OCI-LY3 (cell line): ENCODE data around the gene NPTN.

Experiments used
- H2AFZ ChIP-seq: fragments of 200-600, 300-600 bp; shearing (Covaris generic); 2 replicates; pipeline ENCODE4 v1.6.0; 2014; ENCODE audit warnings: antibody characterized with exemption, low read depth, low read length
- H3K27ac ChIP-seq: fragments of 200-600, 300-600 bp; sonication (generic); 2 replicates; pipeline ENCODE4 v1.5.1; 2014; ENCODE audit warnings: mild to moderate bottlenecking, low read length, moderate library complexity, mixed read lengths
- H3K27me3 ChIP-seq: fragments of 200-600, 300-600 bp; sonication (generic); 2 replicates; pipeline ENCODE4 v1.6.1; 2014; ENCODE audit warnings: low read depth, low read length, mixed read lengths
- H3K36me3 ChIP-seq: fragments of 200-600, 300-600 bp; sonication (generic); replicated peaks from 2 replicates; pipeline ENCODE3; 2014; ENCODE audit warnings: low read depth, low read length, mixed read lengths
- H3K4me1 ChIP-seq: fragments of 300-600, 200-600 bp; sonication (generic); 2 replicates; pipeline ENCODE4 v1.6.1; 2014; ENCODE audit warnings: low read length, mixed read lengths
- H3K4me2 ChIP-seq: fragments of 200-600, 300-600 bp; sonication (generic); 2 replicates; pipeline ENCODE4 v1.6.1; 2014; ENCODE audit warnings: low read length, mixed read lengths
- H3K4me3 ChIP-seq: fragments of 300-600, 200-600 bp; sonication (generic); 2 replicates; pipeline ENCODE4 v1.5.1; 2014; ENCODE audit warnings: antibody characterized with exemption, mild to moderate bottlenecking, low read length, moderate library complexity
- H3K79me2 ChIP-seq: fragments of 300-600, 200-600 bp; shearing (Covaris generic); 2 replicates; pipeline ENCODE4 v1.6.1; 2014; ENCODE audit warnings: mild to moderate bottlenecking, low read length, mixed read lengths
- H3K9ac ChIP-seq: fragments of 300-600, 200-600 bp; shearing (Covaris generic); 2 replicates; pipeline ENCODE4 v1.6.0; 2014; ENCODE audit warnings: mild to moderate bottlenecking, low read length, moderate library complexity
- H3K9me3 ChIP-seq: fragments of 200-600, 300-600 bp; shearing (Covaris generic); 2 replicates; pipeline ENCODE4 v1.6.1; 2014; ENCODE audit warnings: low read length, mixed read lengths; ENCODE audit not compliant: insufficient read depth
- H4K20me1 ChIP-seq: fragments of 200-600, 300-600 bp; sonication (generic); 2 replicates; pipeline ENCODE4 v1.6.1; 2016; ENCODE audit warnings: low read length, mixed read lengths; ENCODE audit not compliant: insufficient read depth
- EZH2phosphoT487 ChIP-seq: fragments of 200-600 bp; shearing (Covaris generic); IDR thresholded peaks from 2 replicates; pipeline ENCODE4 v1.6.1; 2018; ENCODE audit warnings: antibody characterized with exemption, mixed run types, low read depth
- TF ChIP-seq, protein P1 (sequence below): fragments of 200-600, 300-600 bp; sonication (generic); IDR thresholded peaks from 2 replicates; pipeline ENCODE4 v1.5.1; 2014; ENCODE audit warnings: antibody characterized with exemption, low read length, low read depth

Gene NPTN

DNA sequence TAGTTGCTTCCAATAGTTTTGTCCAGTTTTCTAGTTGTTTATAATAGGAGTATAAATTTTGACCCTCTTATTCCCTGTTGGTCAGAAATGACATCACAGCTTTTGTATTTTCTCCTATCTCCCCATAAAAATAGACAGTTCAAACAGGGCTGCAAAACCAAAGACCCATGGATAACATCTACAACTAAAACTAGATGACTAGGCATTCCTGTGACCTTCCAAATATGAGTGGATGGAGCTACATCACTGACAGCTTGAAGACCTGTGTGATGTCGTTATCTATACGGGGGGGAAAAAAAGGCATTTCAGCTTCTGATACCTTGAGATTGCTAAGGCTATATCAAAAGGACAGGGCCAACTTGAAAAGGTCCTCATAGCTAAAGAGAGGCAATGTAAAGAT, 105.6 kb downstream of the NPTN start:
- H3K4me1 ChIP-seq, result no peaks in the 10 kb centered on the region
- H3K4me3 ChIP-seq, result no peak overlapping the region
- H3K27me3 ChIP-seq, result no peaks in the 10 kb centered on the region
- H2AFZ ChIP-seq, result no peak overlapping the region
- no peak overlapping the region for H3K9ac ChIP-seq
- H3K79me2 ChIP-seq, result no peaks in the 10 kb centered on the region
- no peak overlapping the region for H3K4me2 ChIP-seq
- no peaks in the 10 kb centered on the region for H3K36me3 ChIP-seq
- no peaks in the 10 kb centered on the region for H3K9me3 ChIP-seq
- H3K27ac ChIP-seq, result no peak overlapping the region
- H4K20me1 ChIP-seq, result no peaks in the 10 kb centered on the region
- TF ChIP-seq, protein P1, sequence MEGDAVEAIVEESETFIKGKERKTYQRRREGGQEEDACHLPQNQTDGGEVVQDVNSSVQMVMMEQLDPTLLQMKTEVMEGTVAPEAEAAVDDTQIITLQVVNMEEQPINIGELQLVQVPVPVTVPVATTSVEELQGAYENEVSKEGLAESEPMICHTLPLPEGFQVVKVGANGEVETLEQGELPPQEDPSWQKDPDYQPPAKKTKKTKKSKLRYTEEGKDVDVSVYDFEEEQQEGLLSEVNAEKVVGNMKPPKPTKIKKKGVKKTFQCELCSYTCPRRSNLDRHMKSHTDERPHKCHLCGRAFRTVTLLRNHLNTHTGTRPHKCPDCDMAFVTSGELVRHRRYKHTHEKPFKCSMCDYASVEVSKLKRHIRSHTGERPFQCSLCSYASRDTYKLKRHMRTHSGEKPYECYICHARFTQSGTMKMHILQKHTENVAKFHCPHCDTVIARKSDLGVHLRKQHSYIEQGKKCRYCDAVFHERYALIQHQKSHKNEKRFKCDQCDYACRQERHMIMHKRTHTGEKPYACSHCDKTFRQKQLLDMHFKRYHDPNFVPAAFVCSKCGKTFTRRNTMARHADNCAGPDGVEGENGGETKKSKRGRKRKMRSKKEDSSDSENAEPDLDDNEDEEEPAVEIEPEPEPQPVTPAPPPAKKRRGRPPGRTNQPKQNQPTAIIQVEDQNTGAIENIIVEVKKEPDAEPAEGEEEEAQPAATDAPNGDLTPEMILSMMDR, result no peak
- TF ChIP-seq EZH2phosphoT487, result no peak

DNA sequence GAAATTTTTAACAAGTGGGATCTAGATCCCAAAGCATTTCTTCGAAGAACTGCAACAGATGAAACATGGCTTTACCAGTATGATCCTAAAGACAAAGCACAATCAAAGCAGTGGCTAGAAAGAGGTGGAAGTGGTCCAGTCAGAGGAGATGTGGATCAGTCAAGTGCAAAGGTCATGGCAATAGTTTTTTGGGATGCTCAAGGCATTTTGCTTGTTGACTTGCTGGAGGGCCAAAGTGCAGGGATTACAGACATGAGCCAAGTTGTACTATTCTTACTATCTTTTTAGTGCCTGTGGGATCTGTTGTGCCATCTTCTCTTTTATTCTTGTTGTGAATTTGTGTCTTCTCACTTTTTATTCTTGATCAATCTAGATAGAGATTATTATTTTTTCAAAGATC, 108.3 kb downstream of the NPTN start:
- H3K4me1 ChIP-seq, result no peaks in the 10 kb centered on the region
- no peaks in the 10 kb centered on the region for H3K79me2 ChIP-seq
- H3K4me2 ChIP-seq, result no peak overlapping the region
- H3K27ac ChIP-seq, result no peak overlapping the region
- no peak overlapping the region for H3K9ac ChIP-seq
- no peak overlapping the region for H2AFZ ChIP-seq
- H3K4me3 ChIP-seq, result no peak overlapping the region
- no peaks in the 10 kb centered on the region for H3K9me3 ChIP-seq
- H3K27me3 ChIP-seq, result no peaks in the 10 kb centered on the region
- H4K20me1 ChIP-seq, result no peaks in the 10 kb centered on the region
- TF ChIP-seq, protein P1, result no peak
- TF ChIP-seq EZH2phosphoT487, result no peak
- no peaks in the 10 kb centered on the region for H3K36me3 ChIP-seq

DNA sequence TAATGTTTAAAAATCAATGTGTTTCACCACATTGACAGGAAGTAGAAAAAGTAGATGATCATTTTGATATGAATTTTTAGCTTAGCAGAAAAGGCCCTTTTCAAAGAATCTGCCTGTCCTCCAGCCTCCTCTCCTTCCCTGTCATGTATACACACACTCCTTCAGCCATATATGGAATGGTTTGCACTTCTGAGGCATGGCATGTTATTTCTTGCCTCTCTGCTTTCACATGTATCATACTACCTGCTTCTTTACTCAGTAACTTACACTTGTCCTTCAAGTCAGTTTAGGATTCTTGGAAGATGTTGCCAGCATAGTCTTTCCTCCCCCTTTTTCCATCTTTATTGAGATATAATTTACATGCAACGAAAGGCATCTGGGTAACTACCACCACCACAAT, 111.2 kb downstream of the NPTN start:
- H3K4me1 ChIP-seq, result no peaks in the 10 kb centered on the region
- no peak overlapping the region for H2AFZ ChIP-seq
- TF ChIP-seq EZH2phosphoT487, result no peak
- TF ChIP-seq, protein P1, result no peak
- H3K27ac ChIP-seq, result no peak overlapping the region
- no peak overlapping the region for H3K4me2 ChIP-seq
- no peak overlapping the region for H3K4me3 ChIP-seq
- H3K79me2 ChIP-seq, result no peaks in the 10 kb centered on the region
- no peaks in the 10 kb centered on the region for H3K36me3 ChIP-seq
- no peaks in the 10 kb centered on the region for H3K9me3 ChIP-seq
- no peaks in the 10 kb centered on the region for H3K27me3 ChIP-seq
- H4K20me1 ChIP-seq, result no peaks in the 10 kb centered on the region
- H3K9ac ChIP-seq, result no peak overlapping the region

DNA sequence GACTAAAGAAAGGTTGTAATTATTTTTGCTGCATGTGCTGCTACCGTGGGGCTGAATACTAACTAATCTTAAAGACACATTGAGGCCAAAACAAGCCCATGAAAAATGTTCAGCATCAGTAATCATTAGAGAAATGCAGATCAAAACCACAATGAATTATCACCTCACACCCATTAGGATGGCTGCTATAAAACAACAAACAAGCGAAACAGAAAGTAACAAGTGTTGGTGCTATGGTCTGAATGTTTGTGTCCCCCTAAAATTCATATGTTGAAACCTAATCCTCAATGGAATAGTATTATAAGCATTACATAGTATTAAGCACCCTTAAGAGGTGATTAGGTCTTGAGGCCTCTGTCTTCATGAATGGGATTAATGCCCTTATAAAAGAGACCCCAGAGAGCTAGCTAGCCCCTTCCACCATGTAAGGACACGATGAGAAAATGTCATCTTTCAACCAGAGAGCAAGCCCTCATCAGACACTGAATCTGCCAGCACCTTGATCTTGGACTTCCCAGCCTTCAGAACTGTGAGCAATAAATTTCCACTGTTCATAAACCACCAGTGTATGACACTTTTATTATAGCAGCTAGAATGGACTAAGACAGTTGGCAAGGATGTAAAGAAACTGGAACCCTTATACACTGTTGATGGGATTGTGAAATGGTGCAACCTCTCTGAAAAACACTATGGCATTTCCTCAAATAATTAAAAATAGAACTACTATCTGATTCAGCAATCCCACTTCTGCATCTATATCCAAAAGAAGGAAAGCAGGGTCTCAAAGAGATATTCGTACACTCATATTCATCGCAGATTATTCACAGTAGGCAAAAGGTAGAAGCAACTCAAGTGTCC, 114.1 kb downstream of the NPTN start:
- Histone ChIP-seq H3K4me3 (no peak overlapping the region), H3K79me2 (no peaks in the 10 kb centered on the region), H3K4me1 (no peaks in the 10 kb centered on the region), H3K27ac (no peak overlapping the region), H3K9me3 (no peaks in the 10 kb centered on the region), H2AFZ (no peak overlapping the region), H3K27me3 (no peaks in the 10 kb centered on the region), H3K4me2 (no peak overlapping the region), H3K9ac (no peak overlapping the region), H4K20me1 (no peaks in the 10 kb centered on the region), H3K36me3 (no peaks in the 10 kb centered on the region)
- TF ChIP-seq, protein P1, result no peak
- no peak for TF ChIP-seq EZH2phosphoT487
